Measurements from ENCODE around the gene TMEM52B. TPM values are rescaled to one million over a fixed set of nuclear protein-coding genes. Genes with fewer than 3 reads are reported as not detected.

Gene TMEM52B
- total and polyA plus RNA-seq, 2 of the 13 experiments (the other 11 are each of a cell fraction or from before 2014, with no cell fraction given): not detected

- no peak for TF ChIP-seq REXO4 (CRISPR knock-in tag; IDR thresholded peaks at IDR 0.05; ENCODE audit: borderline replicate concordance)
- TF ChIP-seq ZSCAN30 (CRISPR knock-in tag; IDR thresholded peaks at IDR 0.05): no peak
- peak; percentile 56; the same call in 1 of the 2 replicates for TF ChIP-seq RCOR2 (CRISPR knock-in tag; IDR thresholded peaks at IDR 0.05)
- no peak for TF ChIP-seq ZNF207 (IDR thresholded peaks at IDR 0.05; ENCODE audit: borderline replicate concordance)
- TF ChIP-seq, protein P1, sequence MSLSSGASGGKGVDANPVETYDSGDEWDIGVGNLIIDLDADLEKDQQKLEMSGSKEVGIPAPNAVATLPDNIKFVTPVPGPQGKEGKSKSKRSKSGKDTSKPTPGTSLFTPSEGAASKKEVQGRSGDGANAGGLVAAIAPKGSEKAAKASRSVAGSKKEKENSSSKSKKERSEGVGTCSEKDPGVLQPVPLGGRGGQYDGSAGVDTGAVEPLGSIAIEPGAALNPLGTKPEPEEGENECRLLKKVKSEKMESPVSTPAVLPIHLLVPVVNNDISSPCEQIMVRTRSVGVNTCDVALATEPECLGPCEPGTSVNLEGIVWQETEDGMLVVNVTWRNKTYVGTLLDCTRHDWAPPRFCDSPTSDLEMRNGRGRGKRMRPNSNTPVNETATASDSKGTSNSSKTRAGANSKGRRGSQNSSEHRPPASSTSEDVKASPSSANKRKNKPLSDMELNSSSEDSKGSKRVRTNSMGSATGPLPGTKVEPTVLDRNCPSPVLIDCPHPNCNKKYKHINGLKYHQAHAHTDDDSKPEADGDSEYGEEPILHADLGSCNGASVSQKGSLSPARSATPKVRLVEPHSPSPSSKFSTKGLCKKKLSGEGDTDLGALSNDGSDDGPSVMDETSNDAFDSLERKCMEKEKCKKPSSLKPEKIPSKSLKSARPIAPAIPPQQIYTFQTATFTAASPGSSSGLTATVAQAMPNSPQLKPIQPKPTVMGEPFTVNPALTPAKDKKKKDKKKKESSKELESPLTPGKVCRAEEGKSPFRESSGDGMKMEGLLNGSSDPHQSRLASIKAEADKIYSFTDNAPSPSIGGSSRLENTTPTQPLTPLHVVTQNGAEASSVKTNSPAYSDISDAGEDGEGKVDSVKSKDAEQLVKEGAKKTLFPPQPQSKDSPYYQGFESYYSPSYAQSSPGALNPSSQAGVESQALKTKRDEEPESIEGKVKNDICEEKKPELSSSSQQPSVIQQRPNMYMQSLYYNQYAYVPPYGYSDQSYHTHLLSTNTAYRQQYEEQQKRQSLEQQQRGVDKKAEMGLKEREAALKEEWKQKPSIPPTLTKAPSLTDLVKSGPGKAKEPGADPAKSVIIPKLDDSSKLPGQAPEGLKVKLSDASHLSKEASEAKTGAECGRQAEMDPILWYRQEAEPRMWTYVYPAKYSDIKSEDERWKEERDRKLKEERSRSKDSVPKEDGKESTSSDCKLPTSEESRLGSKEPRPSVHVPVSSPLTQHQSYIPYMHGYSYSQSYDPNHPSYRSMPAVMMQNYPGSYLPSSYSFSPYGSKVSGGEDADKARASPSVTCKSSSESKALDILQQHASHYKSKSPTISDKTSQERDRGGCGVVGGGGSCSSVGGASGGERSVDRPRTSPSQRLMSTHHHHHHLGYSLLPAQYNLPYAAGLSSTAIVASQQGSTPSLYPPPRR (CRISPR knock-in tag; IDR thresholded peaks at IDR 0.05; ENCODE audit: borderline replicate concordance): peak; percentile 17; the same call in 1 of the 2 replicates
- TF ChIP-seq CENPT (CRISPR knock-in tag; IDR thresholded peaks at IDR 0.05; ENCODE audit: low read depth): no peak
- TF ChIP-seq, protein P2, sequence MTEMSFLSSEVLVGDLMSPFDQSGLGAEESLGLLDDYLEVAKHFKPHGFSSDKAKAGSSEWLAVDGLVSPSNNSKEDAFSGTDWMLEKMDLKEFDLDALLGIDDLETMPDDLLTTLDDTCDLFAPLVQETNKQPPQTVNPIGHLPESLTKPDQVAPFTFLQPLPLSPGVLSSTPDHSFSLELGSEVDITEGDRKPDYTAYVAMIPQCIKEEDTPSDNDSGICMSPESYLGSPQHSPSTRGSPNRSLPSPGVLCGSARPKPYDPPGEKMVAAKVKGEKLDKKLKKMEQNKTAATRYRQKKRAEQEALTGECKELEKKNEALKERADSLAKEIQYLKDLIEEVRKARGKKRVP (CRISPR knock-in tag; IDR thresholded peaks at IDR 0.05): 0 out of 4 replicates have a peak, but pooled peaks of 1 of the 2 experiments have one; percentile 12
- no peak for TF ChIP-seq KAT7 (CRISPR knock-in tag; IDR thresholded peaks at IDR 0.05; ENCODE audit: borderline replicate concordance)
- peak; percentile 57; the same call in 1 of the 2 replicates for TF ChIP-seq FOXA3 (CRISPR knock-in tag; IDR thresholded peaks at IDR 0.05)
- TF ChIP-seq, protein P3, sequence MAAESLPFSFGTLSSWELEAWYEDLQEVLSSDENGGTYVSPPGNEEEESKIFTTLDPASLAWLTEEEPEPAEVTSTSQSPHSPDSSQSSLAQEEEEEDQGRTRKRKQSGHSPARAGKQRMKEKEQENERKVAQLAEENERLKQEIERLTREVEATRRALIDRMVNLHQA (CRISPR knock-in tag; IDR thresholded peaks at IDR 0.05): no peak
- TF ChIP-seq ZFYVE20 (CRISPR knock-in tag; IDR thresholded peaks at IDR 0.05; ENCODE audit: borderline replicate concordance, low read depth): no peak
- TF ChIP-seq TAF15 (IDR thresholded peaks at IDR 0.05; ENCODE audit: low read depth, low read length, poor library complexity, severe bottlenecking): no peak
- peak; percentile 88 for TF ChIP-seq KDM2A (CRISPR knock-in tag; IDR thresholded peaks at IDR 0.05; ENCODE audit: borderline replicate concordance, low read depth)
- TF ChIP-seq, protein P4, sequence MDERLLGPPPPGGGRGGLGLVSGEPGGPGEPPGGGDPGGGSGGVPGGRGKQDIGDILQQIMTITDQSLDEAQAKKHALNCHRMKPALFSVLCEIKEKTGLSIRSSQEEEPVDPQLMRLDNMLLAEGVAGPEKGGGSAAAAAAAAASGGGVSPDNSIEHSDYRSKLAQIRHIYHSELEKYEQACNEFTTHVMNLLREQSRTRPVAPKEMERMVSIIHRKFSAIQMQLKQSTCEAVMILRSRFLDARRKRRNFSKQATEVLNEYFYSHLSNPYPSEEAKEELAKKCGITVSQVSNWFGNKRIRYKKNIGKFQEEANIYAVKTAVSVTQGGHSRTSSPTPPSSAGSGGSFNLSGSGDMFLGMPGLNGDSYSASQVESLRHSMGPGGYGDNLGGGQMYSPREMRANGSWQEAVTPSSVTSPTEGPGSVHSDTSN (CRISPR knock-in tag; IDR thresholded peaks at IDR 0.05): no peak
- TF ChIP-seq HHEX (CRISPR knock-in tag; IDR thresholded peaks at IDR 0.05): no peak
- no peak for TF ChIP-seq JUN (CRISPR knock-in tag; IDR thresholded peaks at IDR 0.05)
- no peak for TF ChIP-seq MAF1 (CRISPR knock-in tag; IDR thresholded peaks at IDR 0.05; ENCODE audit: borderline replicate concordance)
- TF ChIP-seq ZNF780A (CRISPR knock-in tag; IDR thresholded peaks at IDR 0.05): no peak
- peak; percentile 29; the same call in 1 of the 2 replicates for TF ChIP-seq CHD4 (IDR thresholded peaks at IDR 0.05; ENCODE audit: borderline replicate concordance, low read length)
- TF ChIP-seq IKZF4 (CRISPR knock-in tag; IDR thresholded peaks at IDR 0.05; ENCODE audit: borderline replicate concordance, low read depth, not compliant biosample characterization): no peak
- peak; percentile 56; the same call in 1 of the 3 replicates for TF ChIP-seq MXI1 (IDR thresholded peaks at IDR 0.05; ENCODE audit: borderline replicate concordance, low read depth, low read length)
- TF ChIP-seq THAP11 (CRISPR knock-in tag; IDR thresholded peaks at IDR 0.05): peak; percentile 65; the same call in 1 of the 2 replicates
- TF ChIP-seq FOXO1 (CRISPR knock-in tag; IDR thresholded peaks at IDR 0.05): peak; percentile 86
These were observed 33.3 kb downstream of the TMEM52B start (continued) for GRCh38 chr12:10211940-10212738.

Data from HepG2 (cell line).